ENCODE measurements around the gene GNG12.

The GNG12 gene

DNA sequence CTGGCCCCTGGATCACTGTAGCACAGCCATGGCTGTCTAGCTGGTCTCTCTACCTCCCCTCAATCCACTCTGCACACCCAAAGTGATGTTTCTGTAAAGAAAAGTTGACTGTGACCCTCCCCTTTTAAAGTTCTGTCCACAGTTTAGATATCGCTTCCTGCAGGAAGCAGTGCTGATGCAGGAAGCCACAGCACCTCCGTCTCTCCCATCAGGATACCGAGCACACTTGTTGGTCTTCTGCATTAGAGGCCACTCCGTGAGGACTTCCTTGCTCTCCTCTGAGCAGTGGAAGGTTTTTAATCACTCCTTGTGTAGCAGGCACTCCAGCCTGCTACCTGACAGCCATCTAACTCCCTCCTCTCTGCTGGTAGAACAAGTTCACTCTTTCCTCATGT lies 78.7 kb downstream of the GNG12 start:
- no peak for DNase-seq (ENCODE audit: low read depth, low spot score)

DNA sequence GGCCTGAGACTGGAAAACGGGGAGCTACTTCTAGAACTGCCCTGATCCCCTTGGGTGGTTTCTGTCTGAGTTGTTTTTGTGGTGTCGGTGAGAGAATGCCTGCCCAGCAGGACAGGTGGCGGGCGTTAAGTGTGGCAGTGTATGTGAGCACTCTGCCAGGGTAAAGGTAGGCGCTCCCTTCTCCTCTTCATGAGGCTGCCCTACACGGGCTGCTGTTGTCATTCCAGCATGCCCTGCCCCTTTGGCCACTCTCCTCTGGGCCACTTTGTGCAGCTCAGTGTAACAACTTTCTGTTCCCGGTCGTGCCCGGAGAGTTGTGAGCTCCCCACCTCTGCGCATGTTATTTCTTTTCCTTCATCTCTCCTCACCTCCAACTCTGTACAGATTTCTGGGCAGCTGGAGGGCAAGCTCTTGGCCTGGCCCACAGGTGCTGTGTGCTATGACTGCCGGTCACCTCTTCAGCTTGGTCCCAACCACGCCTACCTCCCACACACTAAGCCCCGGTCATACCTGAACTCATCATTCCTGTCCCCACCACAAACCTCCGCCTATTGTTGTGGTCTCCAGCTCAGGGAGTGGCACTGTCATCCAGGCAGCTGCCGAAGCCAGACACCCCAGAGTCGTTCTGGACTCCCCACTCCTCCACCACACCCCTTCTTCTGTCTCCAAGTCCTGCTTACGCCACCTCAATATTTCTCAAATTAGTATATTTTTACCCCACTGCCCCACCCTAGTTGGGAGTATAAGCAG lies 79.3 kb downstream of the GNG12 start:
- DNase-seq (ENCODE audit: low read depth, low spot score): no peak

DNA sequence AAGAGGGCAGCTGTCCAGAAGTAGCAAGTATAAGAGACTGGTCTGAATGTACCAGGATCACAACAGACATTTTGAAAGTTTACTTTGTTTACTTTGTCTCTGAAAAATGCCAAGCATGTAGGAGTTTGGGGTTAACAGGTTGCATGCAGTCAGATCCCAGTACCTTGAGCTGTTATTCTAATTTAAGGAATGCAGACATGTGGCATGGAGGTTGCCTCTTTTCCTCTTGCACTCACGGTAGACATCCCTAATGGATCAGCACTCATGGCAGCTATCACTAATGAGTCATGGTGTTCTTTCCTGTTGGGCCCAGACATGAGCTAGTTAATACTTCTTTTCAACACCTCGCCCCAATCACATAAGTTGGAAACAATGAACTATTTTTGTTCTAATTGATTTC lies 81.0 kb downstream of the GNG12 start:
- no peak for DNase-seq (ENCODE audit: low read depth, low spot score)

GRCh38 chr1:67750691-67751054 lies 82.6 kb downstream of the GNG12 start:
- no peak for DNase-seq (ENCODE audit: low read depth, low spot score)

GRCh38 chr1:67749844-67750690 lies 83.2 kb downstream of the GNG12 start:
- DNase-seq (ENCODE audit: low read depth, low spot score): peak; percentile 31

- no peak for DNase-seq (ENCODE audit: low read depth, low spot score)
Measured at GRCh38 chr1:67749263-67749843, 83.9 kb downstream of the GNG12 start.

DNA sequence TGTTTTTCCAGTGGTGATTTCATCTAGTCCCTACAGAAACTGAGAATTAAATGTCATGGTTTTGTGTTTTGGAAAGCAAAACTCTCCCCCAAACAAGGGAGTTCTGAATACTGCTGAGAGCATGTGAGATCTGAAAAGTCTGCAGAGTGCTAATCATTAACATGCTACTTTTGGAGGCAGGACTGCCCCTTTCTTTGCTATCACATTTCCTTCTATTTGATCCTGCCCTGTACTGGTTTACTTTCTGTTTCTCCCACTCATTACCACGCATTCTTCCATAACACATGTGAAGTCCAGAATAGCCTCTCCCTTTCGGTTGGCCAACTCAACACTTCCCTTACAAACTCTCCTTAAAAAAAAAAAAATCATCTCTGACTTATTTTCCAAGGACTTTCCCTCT lies 84.6 kb downstream of the GNG12 start:
- DNase-seq (ENCODE audit: low read depth, low spot score): no peak

- DNase-seq (ENCODE audit: low read depth, low spot score): no peak
Measured at GRCh38 chr1:67747671-67748546, 85.4 kb downstream of the GNG12 start.

GRCh38 chr1:67745875-67746698 lies 87.2 kb downstream of the GNG12 start:
- DNase-seq (ENCODE audit: low read depth, low spot score): no peak

DNA sequence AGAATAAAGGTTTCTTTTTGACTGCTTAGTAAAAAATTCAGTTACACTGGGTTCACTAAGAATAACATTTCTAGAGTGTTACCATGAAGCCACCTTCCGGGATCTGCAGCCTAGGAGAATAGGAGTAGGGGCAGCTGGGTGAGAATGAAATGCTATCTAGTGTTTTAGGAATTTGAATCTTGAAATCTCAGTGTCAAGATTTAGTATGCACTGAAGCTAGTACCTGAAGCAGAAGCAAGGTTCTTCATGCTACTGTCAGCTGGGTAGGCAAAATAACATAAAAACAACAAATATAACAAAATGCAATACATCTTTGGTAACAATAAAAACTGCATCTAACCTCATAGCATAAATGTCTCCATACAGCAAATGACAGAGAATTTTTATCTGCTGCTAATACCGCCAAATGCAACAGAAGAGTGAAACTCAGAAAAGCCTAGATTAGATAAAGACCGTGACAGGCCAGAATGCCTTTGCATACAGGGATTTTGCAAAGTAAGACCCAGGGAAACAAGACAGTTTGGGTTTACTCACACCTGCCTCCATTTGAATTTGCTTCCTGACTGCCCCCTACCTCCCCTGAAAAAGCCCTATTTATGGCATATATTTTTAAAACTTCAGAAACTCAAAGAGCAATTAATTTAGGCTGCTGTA lies 90.1 kb downstream of the GNG12 start:
- no peak for DNase-seq (ENCODE audit: low read depth, low spot score)

- DNase-seq (ENCODE audit: low read depth, low spot score): no peak
Measured at GRCh38 chr1:67741736-67742135, 91.5 kb downstream of the GNG12 start.

DNA sequence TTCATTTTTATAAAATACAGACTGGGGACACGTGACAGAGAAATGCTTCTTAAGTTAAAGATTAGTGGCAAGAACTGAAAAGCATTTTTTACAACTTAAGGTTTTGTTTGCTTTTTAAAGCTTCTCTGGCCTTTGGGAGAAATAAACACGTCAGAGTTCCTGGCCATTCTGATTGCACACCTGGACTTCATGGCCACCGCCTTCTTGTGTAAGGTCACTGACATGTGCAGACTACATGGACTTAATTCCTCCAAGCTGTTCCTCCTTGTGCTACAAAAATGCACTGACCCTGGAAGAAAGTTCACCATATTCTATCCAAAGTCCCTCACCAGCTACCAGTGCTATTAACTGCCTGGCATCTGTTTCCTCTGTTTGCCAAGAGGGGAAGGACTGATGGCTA lies 92.1 kb downstream of the GNG12 start:
- no peak for DNase-seq (ENCODE audit: low read depth, low spot score)

DNA sequence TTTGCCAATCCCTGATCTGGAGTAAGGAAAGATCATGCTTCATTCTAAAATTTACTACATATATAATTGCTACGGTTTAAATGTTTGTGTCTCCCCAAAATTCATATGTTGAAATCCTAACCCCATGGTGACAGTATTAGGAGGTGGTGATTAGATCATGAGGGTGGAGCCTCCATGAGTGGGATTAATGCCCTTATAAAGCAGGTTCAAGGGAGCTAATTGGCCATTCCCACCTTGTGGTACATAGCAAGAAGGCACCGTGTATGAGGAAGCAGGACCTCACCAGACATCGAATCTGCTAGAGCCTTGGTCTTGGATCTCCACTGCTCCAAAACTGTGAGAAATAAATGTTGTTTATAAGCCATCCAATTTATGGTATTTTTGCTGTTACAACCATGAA lies 92.7 kb downstream of the GNG12 start:
- no peak for DNase-seq (ENCODE audit: low read depth, low spot score)

DNA sequence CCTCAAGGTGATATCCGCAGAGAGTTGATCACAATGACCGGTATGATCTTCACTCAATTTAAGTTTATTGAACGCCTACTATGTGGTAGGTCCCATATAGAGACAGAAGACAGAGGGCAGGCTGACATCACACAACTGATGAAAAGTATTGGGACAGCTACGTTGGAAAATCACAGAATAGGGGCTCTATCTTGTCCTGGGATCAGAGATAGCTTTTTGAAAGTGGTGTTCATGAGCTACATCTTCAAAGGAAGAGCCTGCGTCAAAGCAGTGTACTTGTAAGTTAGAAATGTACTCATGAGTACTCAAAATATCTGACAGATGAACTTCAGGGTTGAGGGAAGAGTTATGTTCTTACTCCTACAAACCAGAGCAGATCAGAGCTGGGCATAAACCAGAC lies 93.9 kb downstream of the GNG12 start:
- no peak for DNase-seq (ENCODE audit: low read depth, low spot score)

DNA sequence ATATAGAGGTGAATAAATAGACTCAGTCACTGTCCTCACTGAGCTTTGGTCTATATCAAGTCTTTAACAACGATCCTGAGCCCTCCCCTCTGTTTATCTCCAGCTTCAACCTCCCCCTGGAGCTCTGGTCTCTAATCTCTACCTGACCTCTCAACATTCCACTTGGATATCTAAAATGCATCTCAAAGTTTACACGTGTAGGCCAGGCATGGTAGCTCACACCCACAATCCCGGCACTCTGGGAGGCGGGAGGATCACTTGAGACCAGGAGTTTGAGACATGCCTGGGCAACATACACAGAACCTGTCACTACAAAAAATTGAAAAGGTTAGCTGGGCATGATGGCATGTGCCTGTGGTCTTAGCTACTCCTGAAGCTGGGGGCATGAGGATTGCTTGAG lies 94.9 kb downstream of the GNG12 start:
- no peak for DNase-seq (ENCODE audit: low read depth, low spot score)

GRCh38 chr1:67737875-67738274 lies 95.4 kb downstream of the GNG12 start:
- no peak for DNase-seq (ENCODE audit: low read depth, low spot score)

- DNase-seq (ENCODE audit: low read depth, low spot score): no peak
Measured at GRCh38 chr1:67736750-67737149, 96.5 kb downstream of the GNG12 start.

- peak; percentile 91 for DNase-seq (ENCODE audit: low read depth, low spot score)
Measured at GRCh38 chr1:67735806-67736627, 97.2 kb downstream of the GNG12 start.

DNA sequence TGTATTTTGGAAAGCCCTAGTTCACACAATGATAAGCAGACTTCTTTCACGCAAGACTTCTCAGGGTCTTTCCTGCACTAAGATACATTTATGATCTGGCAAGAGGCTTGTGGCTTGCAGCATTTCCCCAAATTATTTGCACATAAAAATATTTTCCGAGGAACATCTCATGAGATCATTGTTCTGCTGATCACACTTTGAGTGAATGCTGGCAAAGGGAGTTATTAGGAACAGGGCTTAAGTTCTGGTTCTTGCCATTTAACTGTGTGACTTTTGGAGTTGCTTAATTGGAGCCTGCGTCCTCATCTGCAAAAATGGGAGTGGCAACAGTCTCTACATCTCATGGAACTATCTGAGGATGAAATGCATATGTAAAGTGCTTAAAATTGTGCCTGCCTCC lies 98.1 kb downstream of the GNG12 start:
- DNase-seq (ENCODE audit: low read depth, low spot score): no peak

DNA sequence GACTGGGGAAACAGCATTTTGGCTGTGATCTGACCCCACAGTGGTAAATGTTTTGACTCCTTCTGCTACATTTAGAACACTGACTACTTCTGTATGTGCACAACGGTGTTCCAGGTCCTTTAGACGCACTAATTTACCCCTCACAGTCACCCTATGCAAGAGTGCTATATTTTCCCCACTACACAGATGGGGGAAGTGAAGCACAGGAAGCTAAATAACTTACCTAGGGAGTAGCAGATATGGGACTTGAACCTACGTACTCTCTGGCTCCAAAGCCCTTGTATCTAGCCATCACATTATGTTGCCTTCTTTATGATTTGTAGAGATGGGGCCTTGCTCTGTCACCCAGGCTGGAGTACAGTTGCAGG lies 99.0 kb downstream of the GNG12 start:
- DNase-seq (ENCODE audit: low read depth, low spot score): no peak
